ENCODE measurements around the gene PIGC.

DNA sequence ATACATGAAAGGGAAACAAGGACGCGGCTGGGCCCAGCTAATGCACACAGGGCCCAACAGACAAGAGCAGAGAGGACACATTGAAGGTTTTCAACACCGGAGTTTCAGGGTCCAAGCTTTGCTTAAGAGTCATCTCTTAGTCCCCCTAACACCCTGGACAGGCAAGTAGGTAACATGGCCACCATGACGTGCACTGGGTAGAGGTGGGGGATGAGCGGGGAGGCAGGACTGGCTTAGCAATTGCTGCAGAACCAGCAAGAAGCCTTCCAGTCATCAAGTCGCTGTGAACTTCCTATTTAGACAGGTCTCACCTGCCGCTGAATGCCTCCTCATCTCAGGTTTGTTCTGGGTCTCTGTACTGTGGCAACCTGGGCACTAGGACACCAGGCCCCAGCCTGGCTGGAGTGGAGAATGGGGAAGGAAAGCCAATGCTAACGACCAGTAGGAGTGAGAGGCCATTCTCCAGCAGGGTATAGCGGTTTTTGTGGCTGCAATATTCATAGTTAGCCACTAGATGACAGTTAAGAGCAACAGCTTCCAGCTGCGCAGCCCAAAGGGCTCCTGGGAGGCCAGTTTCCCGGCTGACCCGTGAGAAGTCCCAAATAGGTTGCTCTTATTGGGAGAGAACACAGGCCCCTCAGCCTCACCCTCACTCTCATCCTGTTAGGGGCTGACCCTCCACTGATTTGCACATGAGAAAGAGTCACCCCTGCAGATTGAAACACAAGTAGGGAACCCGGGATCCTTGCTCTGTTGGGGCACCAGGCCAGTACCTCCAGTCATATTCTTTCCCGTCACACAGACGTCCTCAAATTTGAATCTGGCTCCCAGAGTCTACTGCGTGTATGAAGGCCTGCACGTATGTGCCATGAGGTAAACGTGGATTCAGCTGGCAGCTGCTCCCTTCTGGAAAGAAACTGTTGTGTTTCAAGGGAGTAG is 6.0 kb upstream of the PIGC start:
- TF ChIP-seq, protein P1, sequence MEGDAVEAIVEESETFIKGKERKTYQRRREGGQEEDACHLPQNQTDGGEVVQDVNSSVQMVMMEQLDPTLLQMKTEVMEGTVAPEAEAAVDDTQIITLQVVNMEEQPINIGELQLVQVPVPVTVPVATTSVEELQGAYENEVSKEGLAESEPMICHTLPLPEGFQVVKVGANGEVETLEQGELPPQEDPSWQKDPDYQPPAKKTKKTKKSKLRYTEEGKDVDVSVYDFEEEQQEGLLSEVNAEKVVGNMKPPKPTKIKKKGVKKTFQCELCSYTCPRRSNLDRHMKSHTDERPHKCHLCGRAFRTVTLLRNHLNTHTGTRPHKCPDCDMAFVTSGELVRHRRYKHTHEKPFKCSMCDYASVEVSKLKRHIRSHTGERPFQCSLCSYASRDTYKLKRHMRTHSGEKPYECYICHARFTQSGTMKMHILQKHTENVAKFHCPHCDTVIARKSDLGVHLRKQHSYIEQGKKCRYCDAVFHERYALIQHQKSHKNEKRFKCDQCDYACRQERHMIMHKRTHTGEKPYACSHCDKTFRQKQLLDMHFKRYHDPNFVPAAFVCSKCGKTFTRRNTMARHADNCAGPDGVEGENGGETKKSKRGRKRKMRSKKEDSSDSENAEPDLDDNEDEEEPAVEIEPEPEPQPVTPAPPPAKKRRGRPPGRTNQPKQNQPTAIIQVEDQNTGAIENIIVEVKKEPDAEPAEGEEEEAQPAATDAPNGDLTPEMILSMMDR (IDR thresholded peaks at IDR 0.05), result peak; percentile 59 to 74 (median 72)
- no peak for TF ChIP-seq POLR2A (IDR thresholded peaks at IDR 0.05)

Measured in uterus (tissue), 2 donors.